ENCODE results near the gene CRB1.
"Not testable (repeated sequence)": the region's sequence is repeated elsewhere in the genome, so short reads cannot be mapped to it uniquely, and the experiment has no call there.

The CRB1 gene

DNA sequence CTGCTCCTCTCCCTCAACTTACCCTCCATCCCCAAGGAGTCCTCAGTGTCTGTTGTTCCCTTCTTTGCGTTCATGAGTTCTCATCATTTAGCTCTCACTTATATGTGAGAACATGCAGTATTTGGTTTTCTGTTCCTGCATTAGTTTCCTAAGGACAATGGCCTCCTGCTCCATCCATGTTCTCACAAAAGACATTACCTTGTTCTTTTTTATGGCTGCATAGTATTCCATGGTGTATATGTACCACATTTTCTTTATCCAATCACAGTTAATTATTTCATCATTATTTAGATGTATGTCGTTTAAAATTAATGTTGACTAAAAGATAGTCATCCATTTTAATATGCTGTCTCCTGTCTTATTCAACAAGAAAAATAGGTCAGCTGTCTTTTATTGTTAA is 134.1 kb downstream of the CRB1 start:
- DNase-seq: no peak

DNA sequence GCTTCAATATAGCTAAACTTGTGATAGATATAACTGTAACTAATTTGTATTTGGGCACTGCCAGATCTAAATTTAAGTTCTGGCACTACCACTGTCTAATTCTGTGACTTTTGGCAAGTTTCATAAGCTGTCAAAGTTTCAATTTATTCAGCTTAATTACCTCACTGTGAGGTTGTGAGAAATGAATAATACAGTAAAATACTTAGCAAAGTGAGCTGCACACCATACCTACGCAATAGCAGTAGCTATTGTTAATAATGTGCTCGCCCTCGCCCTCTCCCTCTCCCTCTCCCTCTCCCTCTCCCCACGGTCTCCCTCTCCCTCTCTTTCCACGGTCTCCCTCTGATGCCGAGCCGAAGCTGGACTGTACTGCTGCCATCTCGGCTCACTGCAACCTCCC is 136.7 kb downstream of the CRB1 start:
- DNase-seq: not testable (repeated sequence)

DNA sequence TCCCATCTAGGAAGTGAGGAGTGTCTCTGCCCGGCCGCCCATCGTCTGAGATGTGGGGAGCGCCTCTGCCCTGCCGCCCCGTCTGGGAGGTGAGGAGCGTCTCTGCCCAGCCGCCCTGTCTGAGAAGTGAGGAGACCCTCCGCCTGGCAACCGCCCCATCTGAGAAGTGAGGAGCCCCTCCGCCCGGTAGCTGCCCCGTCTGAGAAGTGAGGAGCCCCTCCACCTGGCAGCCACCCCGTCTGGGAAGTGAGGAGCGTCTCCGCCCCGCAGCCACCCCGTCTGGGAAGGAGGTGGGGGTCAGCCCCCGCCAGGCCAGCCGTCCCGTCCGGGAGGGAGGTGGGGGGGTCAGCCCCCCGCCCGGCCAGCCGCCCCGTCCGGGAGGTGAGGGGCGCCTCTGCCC is 137.6 kb downstream of the CRB1 start:
- not testable (repeated sequence) for DNase-seq

DNA sequence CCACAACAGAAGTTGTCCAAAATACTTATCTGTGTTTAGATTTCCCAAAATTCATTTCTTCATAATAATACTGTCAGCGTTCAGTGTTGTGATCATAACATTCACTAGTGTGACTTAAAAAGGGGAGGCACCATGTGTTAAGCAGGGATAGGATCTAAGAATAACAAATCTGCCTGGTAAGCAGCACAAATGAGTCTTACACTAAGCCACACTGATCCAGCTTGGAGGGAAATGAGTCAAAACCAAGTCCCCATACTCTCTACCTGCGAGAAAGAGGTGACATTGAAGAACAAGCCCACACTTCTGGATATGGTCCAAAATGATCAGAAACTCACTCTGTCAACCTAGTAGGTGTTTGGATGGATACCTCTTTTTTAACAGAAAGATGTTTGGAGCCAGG is 145.5 kb downstream of the CRB1 start:
- DNase-seq: no peak

DNA sequence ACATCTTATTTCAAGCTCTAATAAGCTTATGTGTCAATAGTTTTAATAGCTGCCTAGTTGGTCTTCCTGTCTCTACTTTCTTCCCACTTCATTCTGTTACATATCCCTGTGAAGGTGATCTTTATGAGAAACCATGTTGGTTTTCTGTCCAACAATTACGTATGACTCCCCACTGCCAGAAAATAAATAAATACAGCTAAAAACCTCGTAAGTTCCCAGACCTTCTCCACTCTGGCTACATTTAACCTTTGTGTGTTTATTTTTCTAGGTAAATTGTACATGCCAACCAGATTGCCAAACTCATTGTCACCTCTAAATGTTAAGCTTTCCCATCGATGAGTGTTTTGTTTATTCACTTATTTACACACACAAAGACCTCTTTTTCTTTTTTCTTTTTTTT is 147.2 kb downstream of the CRB1 start:
- DNase-seq: no peak

DNA sequence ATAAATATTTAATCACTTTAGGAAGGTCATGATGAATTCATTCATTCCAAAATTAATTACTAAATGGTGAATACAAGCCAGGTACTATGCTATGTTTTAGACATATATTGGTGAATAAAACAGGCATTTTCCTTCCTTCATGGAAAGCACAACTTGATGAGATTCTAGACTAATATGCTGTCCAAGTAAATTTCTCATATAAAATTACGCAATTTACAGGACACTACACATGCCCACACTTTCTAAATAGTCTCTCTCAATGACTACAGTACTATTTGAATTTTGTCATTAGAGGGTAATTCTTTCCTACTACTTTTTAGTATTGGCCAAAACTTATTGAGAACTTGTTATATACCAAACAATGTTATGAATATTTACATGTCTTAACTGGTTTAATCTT is 150.6 kb downstream of the CRB1 start:
- no peak for DNase-seq

DNA sequence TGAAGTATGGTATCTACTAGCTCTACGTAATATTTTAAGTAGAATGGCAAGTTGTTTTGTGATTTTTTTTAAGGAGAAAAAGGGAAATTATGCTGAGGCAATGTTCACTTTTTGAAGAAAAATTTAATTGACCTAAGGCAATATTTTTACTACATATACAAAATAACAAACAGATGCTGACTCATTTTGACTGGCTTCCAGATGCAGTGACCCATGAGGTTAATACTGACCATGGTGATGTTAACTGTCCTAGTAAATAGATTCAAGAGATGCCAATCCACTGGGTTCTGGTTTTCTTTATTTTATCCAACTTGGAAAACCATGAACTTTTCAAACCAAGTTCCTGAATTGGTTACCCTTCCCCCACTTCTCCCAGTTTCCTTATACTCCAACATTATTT is 154.9 kb downstream of the CRB1 start:
- no peak for DNase-seq

- no peak for DNase-seq
Measured at GRCh38 chr1:197424380-197424779, 156.3 kb downstream of the CRB1 start.

- no peak for DNase-seq
Measured at GRCh38 chr1:197429372-197429771, 161.3 kb downstream of the CRB1 start.

DNA sequence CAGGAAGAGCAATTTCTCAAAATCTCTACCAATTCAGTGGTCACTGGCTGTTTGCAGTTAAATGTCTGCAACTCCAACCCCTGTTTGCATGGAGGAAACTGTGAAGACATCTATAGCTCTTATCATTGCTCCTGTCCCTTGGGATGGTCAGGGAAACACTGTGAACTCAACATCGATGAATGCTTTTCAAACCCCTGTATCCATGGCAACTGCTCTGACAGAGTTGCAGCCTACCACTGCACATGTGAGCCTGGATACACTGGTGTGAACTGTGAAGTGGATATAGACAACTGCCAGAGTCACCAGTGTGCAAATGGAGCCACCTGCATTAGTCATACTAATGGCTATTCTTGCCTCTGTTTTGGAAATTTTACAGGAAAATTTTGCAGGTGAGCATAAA is 167.2 kb downstream of the CRB1 start:
- DNase-seq: no peak

DNA sequence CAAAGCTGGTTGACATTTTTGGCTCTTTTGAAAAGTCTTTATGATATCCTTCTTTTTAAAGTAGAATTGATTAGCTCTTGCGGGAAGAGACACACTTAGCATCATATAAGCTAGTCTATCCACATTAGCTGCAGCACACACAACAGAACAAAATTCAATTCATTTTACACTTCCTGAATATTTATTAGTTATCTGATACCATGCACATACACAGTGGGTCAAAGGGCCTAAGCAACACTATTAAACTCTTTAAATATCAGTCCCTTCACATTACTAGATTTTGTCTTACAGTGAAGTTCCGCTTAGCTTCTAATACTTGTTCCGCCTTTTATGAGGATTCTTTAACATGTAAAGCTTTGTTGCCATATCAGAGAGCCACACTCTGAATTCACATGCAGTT is 169.5 kb downstream of the CRB1 start:
- no peak for DNase-seq

DNA sequence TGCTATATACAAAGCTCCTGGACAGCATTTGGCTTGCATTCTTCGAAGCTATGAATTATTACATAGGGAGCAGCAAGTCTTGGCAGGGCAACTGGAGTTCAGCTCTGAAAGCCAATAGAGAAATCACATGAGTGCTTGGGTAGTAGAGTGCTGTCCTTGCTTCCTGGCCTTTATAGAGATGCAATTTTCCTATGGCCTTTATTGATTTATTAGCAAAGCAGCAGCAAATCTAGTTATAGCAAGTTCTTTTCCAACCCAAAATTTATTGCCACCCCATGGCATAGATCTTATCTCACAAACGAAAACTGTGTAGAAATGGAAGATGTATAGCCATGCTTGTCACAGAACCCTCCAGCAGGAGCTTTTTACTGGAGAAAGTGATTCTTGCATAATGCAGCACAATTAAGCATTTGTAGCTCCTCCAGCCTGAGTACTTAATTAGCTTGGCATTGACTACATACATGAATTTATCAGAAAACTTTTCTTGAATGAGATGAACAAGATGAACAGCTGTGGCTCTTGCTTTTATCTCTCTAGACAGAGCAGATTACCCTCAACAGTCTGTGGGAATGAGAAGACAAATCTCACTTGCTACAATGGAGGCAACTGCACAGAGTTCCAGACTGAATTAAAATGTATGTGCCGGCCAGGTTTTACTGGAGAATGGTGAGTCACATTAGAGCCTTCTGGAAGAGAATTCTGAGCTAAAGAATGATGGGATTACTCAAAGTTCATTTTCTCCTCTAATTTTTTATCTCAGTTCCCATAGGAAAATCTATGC is 170.1 kb downstream of the CRB1 start:
- DNase-seq: no peak

DNA sequence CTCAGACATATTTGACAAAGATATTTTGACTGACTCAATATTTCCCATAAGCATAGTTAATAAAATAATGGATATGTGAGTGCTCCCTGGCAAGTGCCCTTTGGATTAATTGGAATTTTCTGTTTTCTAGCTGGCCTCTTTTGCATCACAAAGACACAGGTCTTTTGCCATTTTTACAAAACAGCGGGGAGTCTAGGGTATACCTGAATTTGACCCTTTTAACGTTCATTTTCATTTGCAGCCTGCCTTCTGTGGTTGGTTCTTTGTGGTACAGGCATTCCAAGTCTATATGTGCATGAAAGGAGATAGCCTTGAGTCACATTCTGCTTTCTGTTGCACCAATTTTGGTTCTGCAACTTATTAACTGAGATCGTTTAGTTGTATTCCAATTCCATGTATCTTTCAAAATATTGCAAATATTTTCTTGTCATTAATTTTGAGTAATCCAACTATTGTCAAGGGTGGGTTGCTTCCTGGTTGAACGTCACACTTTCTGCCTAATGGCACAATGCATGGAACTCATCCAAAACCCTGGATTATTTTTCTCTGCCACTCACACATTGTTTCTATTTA is 171.7 kb downstream of the CRB1 start:
- DNase-seq: no peak

- no peak for DNase-seq
Measured at GRCh38 chr1:197440715-197441114, 172.7 kb downstream of the CRB1 start.

DNA sequence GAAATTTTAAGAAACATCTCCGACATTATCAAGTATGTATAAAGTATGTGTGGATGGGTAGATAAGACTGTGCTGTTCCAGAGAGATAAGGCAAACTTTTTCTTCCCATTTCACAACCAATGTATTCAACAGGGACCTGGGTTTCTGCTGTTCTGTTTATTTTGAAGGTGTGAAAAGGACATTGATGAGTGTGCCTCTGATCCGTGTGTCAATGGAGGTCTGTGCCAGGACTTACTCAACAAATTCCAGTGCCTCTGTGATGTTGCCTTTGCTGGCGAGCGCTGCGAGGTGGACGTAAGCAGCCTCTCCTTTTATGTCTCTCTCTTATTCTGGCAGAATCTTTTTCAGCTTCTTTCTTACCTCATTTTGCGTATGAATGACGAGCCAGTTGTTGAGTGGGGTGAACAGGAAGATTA is 174.0 kb downstream of the CRB1 start:
- no peak for DNase-seq

GRCh38 chr1:197444755-197445154 is 176.7 kb downstream of the CRB1 start:
- DNase-seq: no peak

GRCh38 chr1:197448121-197448779 is 180.2 kb downstream of the CRB1 start:
- DNase-seq: no peak

DNA sequence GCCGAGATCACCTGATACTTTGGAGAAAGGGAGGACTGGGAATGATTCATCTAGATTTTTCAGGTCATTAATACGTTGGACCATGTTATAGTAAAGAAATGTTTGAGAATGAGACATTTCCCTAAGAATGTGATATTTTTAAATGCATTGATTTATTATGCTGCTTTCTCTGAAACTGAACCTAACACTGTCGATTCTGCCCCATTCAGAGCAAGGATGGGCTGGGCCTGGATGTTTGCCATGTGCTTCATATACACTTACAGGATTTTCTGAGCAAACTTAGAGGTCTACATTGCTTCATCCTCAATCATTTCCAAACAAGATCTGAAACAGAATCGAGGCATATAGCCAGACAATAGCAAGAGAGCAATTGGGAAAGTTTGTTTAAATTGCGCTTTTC is 183.3 kb downstream of the CRB1 start:
- DNase-seq: no peak

GRCh38 chr1:197453376-197454058 is 185.5 kb downstream of the CRB1 start:
- no peak for DNase-seq

DNA sequence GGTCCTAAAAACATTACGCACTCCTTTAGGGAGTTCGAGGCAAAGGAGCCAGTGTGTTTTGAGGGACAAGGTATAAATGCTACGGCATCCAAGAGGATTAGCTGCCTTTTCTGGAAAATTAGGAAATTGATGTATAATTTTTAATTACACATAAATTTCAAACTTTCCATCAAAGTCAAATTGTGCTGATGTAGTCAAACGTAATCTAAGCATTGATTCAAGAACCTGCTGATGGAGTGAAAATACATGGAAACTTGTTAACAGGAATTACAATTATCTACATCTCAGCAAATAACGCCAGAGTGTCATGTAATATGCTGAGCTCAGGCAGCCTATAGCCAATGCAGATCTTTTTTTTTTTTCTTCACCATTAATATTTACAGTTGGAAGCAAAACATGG is 194.5 kb downstream of the CRB1 start:
- DNase-seq: no peak

DNA sequence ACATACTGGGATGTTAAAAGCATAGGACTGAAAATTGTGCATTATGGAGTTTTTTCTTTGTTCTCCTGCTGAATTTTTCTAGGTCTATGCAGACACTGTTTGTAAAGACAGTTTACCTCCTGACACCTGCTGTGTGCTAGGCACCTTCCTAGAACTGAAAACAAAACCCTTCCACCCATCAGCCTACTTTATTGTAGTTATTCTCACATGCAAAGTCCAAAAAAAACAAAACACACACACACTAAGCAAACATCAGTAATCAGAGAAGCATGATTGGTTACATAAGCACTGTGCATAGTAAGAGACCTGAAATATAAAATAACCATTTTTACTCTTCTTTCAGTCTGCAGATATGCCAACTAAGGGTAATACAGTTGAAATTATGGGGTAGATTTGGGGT is 195.1 kb downstream of the CRB1 start:
- DNase-seq: no peak

- DNase-seq: no peak
Measured at GRCh38 chr1:197464044-197464443, 196.0 kb downstream of the CRB1 start.

DNA sequence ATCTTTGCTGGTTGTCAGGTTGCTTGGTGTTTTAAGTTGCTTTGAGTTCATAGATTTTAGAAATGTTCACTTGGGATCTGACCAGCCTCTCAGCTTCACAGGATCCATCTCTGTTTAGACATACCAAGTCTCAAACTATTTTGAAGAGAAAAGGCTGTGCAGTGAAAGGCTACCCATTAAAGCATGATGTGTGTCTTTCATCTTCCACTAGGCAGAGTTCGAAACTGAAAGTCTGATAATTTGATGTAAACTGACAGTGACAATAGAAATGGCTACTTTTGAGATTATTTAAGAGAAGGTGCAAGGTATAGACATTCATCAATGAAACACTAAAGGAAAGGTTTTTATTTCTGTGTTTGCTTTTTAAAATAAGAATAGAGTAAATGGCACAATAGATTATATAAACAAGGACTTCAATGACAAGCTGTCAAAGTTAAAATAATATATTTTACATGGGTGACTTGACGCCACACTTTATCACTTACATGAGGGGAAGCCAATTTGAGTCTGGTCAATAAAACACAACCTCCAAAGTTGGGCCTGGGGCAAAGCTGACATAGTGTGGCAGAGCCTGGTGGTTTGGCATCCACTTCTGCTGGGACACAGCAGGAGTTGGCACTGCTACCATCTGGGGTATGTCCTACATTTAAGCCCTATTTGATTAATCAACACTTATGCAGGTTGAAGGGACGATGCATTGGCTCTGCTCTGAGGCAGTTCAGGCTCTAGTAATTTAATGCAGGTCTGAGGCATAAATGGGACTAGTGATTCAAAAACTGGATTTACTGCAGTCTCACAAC is 197.7 kb downstream of the CRB1 start:
- DNase-seq: no peak
